Vagina (tissue), 2 donors: ENCODE results near the gene CTAGE15.
"Not testable (repeated sequence)": the region's sequence is repeated elsewhere in the genome, so short reads cannot be mapped to it uniquely, and the experiment has no call there.

ENCODE experiments used
- CTCF ChIP-seq, 3 experiments: fragments of 450-650 bp in 2 of 3; fragments of 200-600 bp in 1 of 3; sonication (generic) in 1 of 3; IDR thresholded peaks; one replicate each; pipeline ENCODE4 v1.5.1; 2017 to 2019; ENCODE audit warnings: antibody characterized with exemption in 3 of 3, mild to moderate bottlenecking in 2 of 3, moderate library complexity in 2 of 3
- POLR2A ChIP-seq, 2 donors: fragments of 450-650 bp; IDR thresholded peaks; one replicate each; pipeline ENCODE4 v1.6.1; 2017; ENCODE audit warnings: antibody characterized with exemption in 2 of 2, mild to moderate bottlenecking in 2 of 2, moderate library complexity in 2 of 2

- not testable (repeated sequence) for TF ChIP-seq CTCF, POLR2A (IDR thresholded peaks at IDR 0.05)
Measured at GRCh38 chr7:143533213-143533839, 38.3 kb upstream of the CTAGE15 start.
